Measurements from ENCODE around the gene CAB39L.

Gene CAB39L

GRCh38 chr13:49395878-49396380, 47.9 kb downstream of the CAB39L start:
- no peak for DNase-seq

- no peak for DNase-seq
These were observed 48.4 kb downstream of the CAB39L start for GRCh38 chr13:49395451-49395865.

- no peak for DNase-seq
These were observed 55.7 kb downstream of the CAB39L start for GRCh38 chr13:49388091-49388635.

GRCh38 chr13:49386664-49387063, 57.2 kb downstream of the CAB39L start:
- DNase-seq: no peak

GRCh38 chr13:49376121-49376520, 67.7 kb downstream of the CAB39L start:
- no peak for DNase-seq

GRCh38 chr13:49374585-49375290, 69.1 kb downstream of the CAB39L start:
- no peak for DNase-seq

- DNase-seq: no peak
These were observed 70.1 kb downstream of the CAB39L start for GRCh38 chr13:49373716-49374115.

- no peak for DNase-seq
These were observed 71.8 kb downstream of the CAB39L start for GRCh38 chr13:49371943-49372613.

GRCh38 chr13:49370371-49370770, 73.5 kb downstream of the CAB39L start:
- DNase-seq: no peak

- DNase-seq: no peak
These were observed 74.0 kb downstream of the CAB39L start for GRCh38 chr13:49369866-49370265.

GRCh38 chr13:49368688-49369087, 75.2 kb downstream of the CAB39L start:
- DNase-seq: no peak

GRCh38 chr13:49367640-49368422, 76.0 kb downstream of the CAB39L start:
- DNase-seq: no peak

GRCh38 chr13:49366841-49367240, 77.0 kb downstream of the CAB39L start:
- DNase-seq: no peak

- no peak for DNase-seq
These were observed 86.2 kb downstream of the CAB39L start for GRCh38 chr13:49357694-49358093.

GRCh38 chr13:49356223-49356622, 87.6 kb downstream of the CAB39L start:
- no peak for DNase-seq

GRCh38 chr13:49354719-49355118, 89.1 kb downstream of the CAB39L start:
- DNase-seq: no peak

GRCh38 chr13:49353908-49354307, 90.0 kb downstream of the CAB39L start:
- no peak for DNase-seq

GRCh38 chr13:49351871-49352270, 92.0 kb downstream of the CAB39L start:
- DNase-seq: no peak

- no peak for DNase-seq
These were observed 95.1 kb downstream of the CAB39L start for GRCh38 chr13:49348751-49349150.

- no peak for DNase-seq
These were observed 96.0 kb downstream of the CAB39L start for GRCh38 chr13:49347650-49348385.

- no peak for DNase-seq
These were observed 97.4 kb downstream of the CAB39L start for GRCh38 chr13:49346460-49346859.

- DNase-seq: no peak
These were observed 100.1 kb downstream of the CAB39L start for GRCh38 chr13:49343731-49344130.

All from T-helper 9 cell (primary cell).